Activated T-helper 2 cell treated with anti-CD3 and anti-CD28 coated beads, Interferon-gamma antibody, Interleukin-2, Interleukin-4, amounts not matched to agents 10 μg/mL and 5 μg/mL and 100 μg/mL, durations not matched to agents 14 hours and 24 hours and 36 hours (primary cell): ENCODE results near the gene ITGA5. TPM values are rescaled to one million over a fixed set of nuclear protein-coding genes. Genes with fewer than 3 reads are reported as not detected.
"Not testable (repeated sequence)": the region's sequence is repeated elsewhere in the genome, so short reads cannot be mapped to it uniquely, and the experiment has no call there.

Experiments used
- DNase-seq: peaks from one replicate; pipeline ENCODE4 v3.0.0; 2021; ENCODE audit warnings: low spot score
- H3K27ac Mint-ChIP-seq: one replicate; pipeline ENCODE4 v1.8.0; 2021; ENCODE audit warnings: mixed read lengths
- H3K27me3 Mint-ChIP-seq: one replicate; pipeline ENCODE4 v1.8.0; 2021; ENCODE audit warnings: low read depth, mixed read lengths
- H3K36me3 Mint-ChIP-seq: one replicate; pipeline ENCODE4 v1.8.0; 2021; ENCODE audit warnings: low read depth, mixed read lengths
- H3K4me1 Mint-ChIP-seq: one replicate; pipeline ENCODE4 v1.8.0; 2021; ENCODE audit warnings: low read depth, mixed read lengths
- H3K4me3 Mint-ChIP-seq: one replicate; pipeline ENCODE4 v1.8.0; 2021; ENCODE audit warnings: low read depth, mild to moderate bottlenecking, moderate library complexity, mixed read lengths
- H3K9me3 Mint-ChIP-seq: one replicate; pipeline ENCODE4 v1.8.0; 2021; ENCODE audit warnings: mixed read lengths
- intact Hi-C: fragments of 100-400 bp; cut with micrococcal nuclease; formaldehyde crosslinking; loops from one replicate; pipeline ENCODE4 v1.15.1; 2023
- total RNA-seq: library from RNA; stranded (reverse); gene quantifications from 2 replicates; pipeline ENCODE4 v1.2.3, GENCODE V29; 2022

The ITGA5 gene
- total RNA-seq, 1 donor from 2014 or later = 41.4 TPM

DNA sequence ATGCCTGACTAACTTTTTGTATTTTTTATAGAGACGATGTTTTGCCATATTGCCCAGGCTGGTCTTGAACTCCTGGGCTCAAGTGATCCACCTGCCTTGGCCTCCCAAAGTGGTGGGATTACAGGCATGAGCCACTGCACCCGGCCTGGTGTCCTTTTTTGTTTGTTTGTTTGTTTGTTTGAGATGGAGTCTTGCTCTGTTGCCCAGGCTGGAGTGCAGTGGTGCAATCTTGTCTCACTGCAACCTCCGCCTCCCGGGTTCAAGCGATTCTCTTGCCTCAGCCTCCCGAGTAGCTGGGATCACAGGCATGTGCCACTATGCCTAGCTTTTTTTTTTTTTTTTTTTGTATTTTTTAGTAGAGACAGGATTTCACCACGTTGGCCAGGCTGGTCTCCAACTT, 64.8 kb downstream of the ITGA5 start:
- intact Hi-C loops, DNase-seq, H3K4me3 Mint-ChIP-seq, H3K27me3 Mint-ChIP-seq, H3K9me3 Mint-ChIP-seq, H3K27ac Mint-ChIP-seq: not testable (repeated sequence)
- Mint-ChIP-seq H3K4me1 (peaks cover 24% of the 10 kb centered on the region), H3K36me3 (peaks cover 32% of the 10 kb centered on the region)

DNA sequence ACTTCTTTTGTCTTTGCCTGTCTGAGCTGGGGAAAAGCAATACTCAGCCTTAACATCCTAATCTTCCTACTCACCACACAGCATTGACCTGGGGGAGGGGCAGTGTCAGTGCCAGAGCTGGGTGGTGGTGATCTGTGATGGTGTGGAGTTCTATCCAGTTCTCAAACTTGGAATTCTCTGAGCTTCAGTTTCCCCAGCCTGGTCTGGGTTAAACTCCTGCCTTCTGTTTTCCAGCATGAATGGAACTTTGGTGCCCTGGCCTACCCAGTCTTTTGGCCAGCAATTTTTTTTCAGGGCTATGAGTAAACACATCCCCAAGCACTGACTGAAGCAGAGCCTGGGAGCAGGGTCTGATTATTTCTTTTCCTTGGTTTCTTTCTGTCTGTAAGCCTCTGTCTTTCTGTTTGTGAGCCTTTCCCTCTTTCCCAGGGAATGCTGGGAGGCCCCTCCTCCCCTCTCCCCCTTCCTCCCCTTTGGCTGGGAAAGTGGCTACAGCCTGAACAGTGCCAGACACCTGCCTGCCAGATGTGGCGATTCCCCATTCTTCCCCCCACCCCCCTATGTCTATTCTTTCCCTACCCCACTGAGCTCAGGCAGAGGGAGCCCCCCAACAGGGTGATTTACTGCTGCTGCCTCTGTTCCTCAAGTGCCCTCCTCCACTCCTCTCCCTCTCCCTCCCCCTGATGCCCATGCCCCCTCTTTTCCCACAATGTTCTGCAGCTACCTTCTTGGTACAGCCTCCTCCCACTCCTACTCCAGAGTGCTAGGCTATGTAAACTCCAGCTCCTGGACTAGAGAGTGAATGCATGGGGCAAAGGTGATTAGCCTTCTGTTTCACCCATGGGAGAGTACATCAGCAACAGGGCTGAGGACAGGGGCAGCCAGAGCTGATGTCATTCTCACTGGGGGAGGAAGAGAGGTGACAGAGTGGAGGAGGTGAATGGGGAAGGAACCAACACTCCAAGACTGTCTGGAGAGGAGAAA, 65.9 kb downstream of the ITGA5 start:
- H3K4me1 Mint-ChIP-seq = peaks cover 24% of the 10 kb centered on the region
- no peak for DNase-seq
- intact Hi-C loops = no loop called here
- peak overlapping the region; percentile 21 for H3K27ac Mint-ChIP-seq
- no peak overlapping the region for H3K4me3 Mint-ChIP-seq
- no peaks in the 10 kb centered on the region for H3K9me3 Mint-ChIP-seq
- peaks cover 34% of the 10 kb centered on the region for H3K36me3 Mint-ChIP-seq
- H3K27me3 Mint-ChIP-seq = no peaks in the 10 kb centered on the region

DNA sequence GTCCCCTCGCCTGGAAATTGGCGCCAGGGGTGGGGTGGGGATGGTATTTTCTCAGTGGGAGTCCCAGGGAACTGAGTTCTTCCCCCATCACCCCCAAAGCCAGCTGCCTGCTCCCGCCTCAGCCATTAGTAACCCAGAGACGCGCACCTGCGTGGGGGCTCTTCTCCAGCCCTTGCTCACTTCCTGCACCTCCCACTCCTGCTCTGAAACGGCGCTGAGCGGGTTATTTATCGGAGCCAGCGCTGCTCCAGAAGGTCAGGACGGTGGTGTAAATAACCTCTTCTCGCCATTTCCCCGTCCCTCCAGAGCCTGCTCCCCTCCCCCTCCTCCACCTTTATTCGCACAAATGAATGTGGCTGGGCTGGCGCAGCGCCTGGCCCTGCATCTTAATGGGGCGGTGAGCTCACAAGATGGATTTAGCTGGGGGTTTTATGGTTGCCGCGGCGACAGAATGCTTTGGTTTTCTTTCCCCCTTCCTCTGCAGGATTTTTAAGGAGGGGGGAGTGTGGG, 67.0 kb downstream of the ITGA5 start:
- no peaks in the 10 kb centered on the region for H3K9me3 Mint-ChIP-seq
- H3K4me3 Mint-ChIP-seq = peak overlapping the region; percentile 40
- H3K4me1 Mint-ChIP-seq = peaks cover 22% of the 10 kb centered on the region
- no peaks in the 10 kb centered on the region for H3K27me3 Mint-ChIP-seq
- intact Hi-C loops = no loop called here
- peak overlapping the region; percentile 68 for H3K27ac Mint-ChIP-seq
- H3K36me3 Mint-ChIP-seq = peaks cover 45% of the 10 kb centered on the region
- no peak for DNase-seq

DNA sequence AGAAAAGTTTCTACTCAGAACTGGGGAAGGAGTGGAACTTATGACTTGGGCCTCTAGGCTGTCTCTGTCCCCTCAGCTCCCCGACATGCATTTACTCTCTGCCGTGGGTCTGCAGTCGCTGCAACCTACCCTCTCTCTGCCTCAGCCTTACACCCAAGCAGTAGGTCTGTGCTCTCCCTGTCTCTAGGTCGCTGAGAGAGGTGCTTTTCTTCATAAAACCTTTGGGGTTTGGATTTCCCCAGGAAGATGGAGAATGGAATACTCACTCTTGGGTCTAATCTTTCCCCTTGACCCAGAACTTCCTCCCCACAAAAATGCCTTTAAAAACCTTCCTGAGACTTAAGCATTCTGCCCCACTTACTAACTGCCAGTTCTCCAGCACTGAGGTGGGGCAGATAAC, 67.7 kb downstream of the ITGA5 start:
- intact Hi-C loops = loop anchor here (2.0 kb wide), 1 partner anchor 13 kb away; the partner anchor contains the start of gene GPR84
- Mint-ChIP-seq H3K27ac (no peak overlapping the region), H3K9me3 (no peaks in the 10 kb centered on the region), H3K36me3 (peaks cover 48% of the 10 kb centered on the region), H3K4me3 (no peak overlapping the region), H3K27me3 (no peaks in the 10 kb centered on the region), H3K4me1 (peaks cover 20% of the 10 kb centered on the region)
- no peak for DNase-seq

DNA sequence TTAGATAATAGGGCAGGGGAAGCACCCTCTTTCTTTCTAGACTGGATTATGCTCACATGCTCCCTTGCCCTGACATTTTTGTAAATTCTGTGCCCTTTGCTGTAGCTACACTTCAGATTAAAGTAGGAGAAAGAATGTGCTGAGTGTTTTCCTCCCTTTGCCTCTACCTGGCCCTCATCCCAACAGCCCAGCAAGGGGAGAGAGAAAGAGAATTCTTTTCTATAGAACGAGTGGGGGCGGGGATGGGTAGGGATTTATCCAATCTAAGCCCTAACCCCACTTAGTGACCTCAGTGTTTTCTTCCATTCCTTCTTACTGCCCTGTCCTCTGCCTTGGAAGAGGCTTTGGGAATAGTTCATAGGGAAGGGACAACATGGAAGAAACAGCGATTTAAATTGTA, 68.3 kb downstream of the ITGA5 start:
- Mint-ChIP-seq H3K27ac (no peak overlapping the region), H3K4me3 (no peak overlapping the region), H3K4me1 (peaks cover 20% of the 10 kb centered on the region), H3K27me3 (no peaks in the 10 kb centered on the region), H3K9me3 (no peaks in the 10 kb centered on the region), H3K36me3 (peaks cover 48% of the 10 kb centered on the region)
- DNase-seq = no peak
- intact Hi-C loops = loop anchor here (2.0 kb wide), 1 partner anchor 14 kb away; the partner anchor contains the start of gene GPR84

DNA sequence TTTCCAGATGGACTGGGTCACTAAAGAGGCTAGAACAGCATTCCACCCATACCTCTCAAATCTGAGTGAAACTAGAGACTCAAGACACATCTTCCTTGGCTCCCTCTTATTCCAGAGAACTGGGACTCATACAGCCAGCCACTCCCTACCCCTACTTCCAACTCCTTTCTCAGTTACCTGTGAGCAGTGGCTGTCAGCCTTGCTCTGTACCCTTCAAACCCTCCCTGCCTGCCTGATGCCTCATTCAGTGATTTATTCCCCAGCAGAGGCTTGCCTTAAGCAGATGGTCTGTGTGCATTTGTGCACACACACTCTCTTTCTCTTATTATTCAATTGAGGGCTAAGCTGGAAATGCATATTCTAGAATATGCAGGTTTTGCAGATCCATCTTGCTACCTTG, 69.4 kb downstream of the ITGA5 start:
- Mint-ChIP-seq H3K4me3 (no peak overlapping the region), H3K4me1 (peaks cover 18% of the 10 kb centered on the region), H3K9me3 (no peaks in the 10 kb centered on the region), H3K27ac (no peak overlapping the region), H3K36me3 (peaks cover 56% of the 10 kb centered on the region), H3K27me3 (no peaks in the 10 kb centered on the region)
- intact Hi-C loops = loop anchor here (2.0 kb wide), 1 partner anchor 15 kb away; the partner anchor contains the start of gene GPR84
- no peak for DNase-seq

DNA sequence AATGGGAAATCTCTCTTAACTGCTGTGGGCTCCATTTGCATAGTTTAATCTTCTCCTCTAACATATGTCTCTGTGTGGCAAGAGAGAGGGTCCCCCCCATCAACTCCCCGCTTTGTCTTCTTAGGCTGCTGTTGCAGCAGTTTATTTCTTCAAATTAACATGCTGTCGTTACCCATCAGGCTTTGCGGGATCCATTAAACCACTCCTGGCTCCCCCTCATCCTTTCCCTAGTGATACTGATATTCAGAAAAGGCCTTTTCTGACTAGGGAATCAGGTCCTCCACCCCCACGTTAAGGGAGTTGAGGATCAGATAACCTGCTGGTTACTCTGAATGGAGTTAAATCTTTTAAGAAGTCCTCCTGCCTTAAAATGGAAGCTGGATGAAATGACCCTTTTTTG, 70.0 kb downstream of the ITGA5 start:
- H3K36me3 Mint-ChIP-seq = peaks cover 57% of the 10 kb centered on the region
- no peak overlapping the region for H3K27ac Mint-ChIP-seq
- H3K9me3 Mint-ChIP-seq = no peaks in the 10 kb centered on the region
- no peak for DNase-seq
- no peaks in the 10 kb centered on the region for H3K27me3 Mint-ChIP-seq
- no peak overlapping the region for H3K4me3 Mint-ChIP-seq
- intact Hi-C loops = no loop called here
- H3K4me1 Mint-ChIP-seq = peaks cover 18% of the 10 kb centered on the region

Other genes with a start within 250 kb of the ITGA5 start
- 26.9 and 31.1 TPM in 2 replicates for gene SMUG1, start 230.3 kb downstream of the ITGA5 start, total RNA-seq
- gene CBX5, start 139.1 kb downstream of the ITGA5 start, total RNA-seq = 98.1 and 100 TPM in 2 replicates
- 1,977 and 2,036 TPM in 2 replicates for gene HNRNPA1, start 138.5 kb downstream of the ITGA5 start, total RNA-seq
- not detected in 2 replicates for gene NFE2, start 118.3 kb downstream of the ITGA5 start, total RNA-seq
- 108 and 109 TPM in 2 replicates for gene COPZ1, start 94.1 kb downstream of the ITGA5 start, total RNA-seq
- gene GPR84, start 54.8 kb downstream of the ITGA5 start, total RNA-seq = 1.8 and 2.3 TPM in 2 replicates
- 0.60 and 0.78 TPM in 2 replicates for gene ZNF385A, start 34.5 kb downstream of the ITGA5 start, total RNA-seq
- gene GTSF1, start 54.3 kb upstream of the ITGA5 start, total RNA-seq = 4.5 and 5.6 TPM in 2 replicates
- gene NCKAP1L, start 78.5 kb upstream of the ITGA5 start, total RNA-seq = 105 and 109 TPM in 2 replicates
- 17.1 and 18.7 TPM in 2 replicates for gene PDE1B, start 130.3 kb upstream of the ITGA5 start, total RNA-seq
- not detected in 2 replicates for gene PPP1R1A, start 169.4 kb upstream of the ITGA5 start, total RNA-seq
- gene LACRT, start 215.6 kb upstream of the ITGA5 start, total RNA-seq = not detected in 2 replicates
- not detected in 2 replicates for gene DCD, start 229.1 kb upstream of the ITGA5 start, total RNA-seq